H1 (cell line): Measurements from ENCODE around the gene OR51B5.

Experiments used
- ATF3 ChIP-seq: IDR thresholded peaks from 2 replicates; pipeline ENCODE4 v1.6.1; 2011; ENCODE audit warnings: low read depth, mild to moderate bottlenecking, low read length; ENCODE audit not compliant: insufficient read depth
- CHD2 ChIP-seq: IDR thresholded peaks from 2 replicates; pipeline ENCODE4 v1.6.1; 2012; ENCODE audit warnings: low read length, improper control_type of control experiment
- CTCF ChIP-seq, 3 experiments: IDR thresholded peaks; 1 replicate in 2 of 3; 2 replicates in 1 of 3; pipeline versions ENCODE4 v1.5.1 to v1.6.1; 2011; ENCODE audit warnings: low read length in 3 of 3, mild to moderate bottlenecking in 3 of 3, inconsistent platforms in 2 of 3, low read depth in 1 of 3, moderate library complexity in 1 of 3; ENCODE audit not compliant: insufficient read depth in 1 of 3; ENCODE audit errors: control extremely low read depth in 1 of 3
- EP300 ChIP-seq, 2 experiments: IDR thresholded peaks; 1 replicate in 1 of 2; 2 replicates in 1 of 2; pipeline ENCODE4 v1.6.1; 2011 to 2012; ENCODE audit warnings: low read depth in 2 of 2, low read length in 2 of 2, mild to moderate bottlenecking in 2 of 2, borderline replicate concordance in 1 of 2, inconsistent platforms in 1 of 2, moderate library complexity in 1 of 2
- EZH2 ChIP-seq: fragments of 200-600 bp; sonication (generic); IDR thresholded peaks from 2 replicates; pipeline ENCODE4 v1.7.1; 2012; ENCODE audit warnings: low read depth, mild to moderate bottlenecking, moderate library complexity, low read length, inconsistent platforms; ENCODE audit not compliant: severe bottlenecking
- KDM1A ChIP-seq: fragments of 200-600, 300-600 bp; sonication (generic); IDR thresholded peaks from 2 replicates; pipeline ENCODE4 v1.7.1; 2016; ENCODE audit warnings: mild to moderate bottlenecking, low read length, borderline replicate concordance
- MAFK ChIP-seq: IDR thresholded peaks from 2 replicates; pipeline ENCODE4 v1.6.1; 2012; ENCODE audit warnings: low read depth, mild to moderate bottlenecking, improper control_type of control experiment, low read length
- POLR2A ChIP-seq, 2 experiments: IDR thresholded peaks; 1 replicate in 1 of 2; 2 replicates in 1 of 2; pipeline ENCODE4 v1.6.1; 2011; ENCODE audit warnings: low read depth in 2 of 2, low read length in 2 of 2, mild to moderate bottlenecking in 2 of 2; ENCODE audit errors: control extremely low read depth in 1 of 2
- ZNF274 ChIP-seq: IDR thresholded peaks from 2 replicates; pipeline ENCODE4 v1.7.0; 2012; ENCODE audit warnings: low read length, borderline replicate concordance; ENCODE audit errors: extremely low read depth

GRCh38 chr11:5384335-5384734 lies 41.0 kb upstream of the OR51B5 start:
- TF ChIP-seq KDM1A = no peak
- TF ChIP-seq CTCF (IDR thresholded peaks at IDR 0.05; ENCODE audit: control extremely low read depth in 1 of 3, insufficient read depth in 1 of 3, low read depth in 1 of 3, low read length in 3 of 3) = no peak
- TF ChIP-seq ZNF274 = no peak
- TF ChIP-seq ATF3 = no peak
- TF ChIP-seq EZH2 = no peak
- TF ChIP-seq MAFK = no peak
- TF ChIP-seq POLR2A (IDR thresholded peaks at IDR 0.05; ENCODE audit: control extremely low read depth in 1 of 2, low read depth in 2 of 2, low read length in 2 of 2) = no peak
- no peak for TF ChIP-seq CHD2
- no peak for TF ChIP-seq EP300 (IDR thresholded peaks at IDR 0.05; ENCODE audit: borderline replicate concordance in 1 of 2, low read depth in 2 of 2, low read length in 2 of 2)
